PC-3 (cell line): ENCODE results near the gene SLC35A5.

Experiments
- EZH2phosphoT487 ChIP-seq: fragments of 300-600 bp; sonication (generic); IDR thresholded peaks from 2 replicates; pipeline ENCODE4 v1.6.1; 2018; ENCODE audit warnings: mild to moderate bottlenecking, antibody characterized with exemption, low read length, borderline replicate concordance
- TF ChIP-seq, protein P1 (sequence below): fragments of 300-600 bp; sonication (generic); conservative IDR thresholded peaks from 2 replicates; pipeline ENCODE4 v1.5.1; 2017; ENCODE audit warnings: antibody characterized with exemption, low read depth, mild to moderate bottlenecking, low read length

DNA sequence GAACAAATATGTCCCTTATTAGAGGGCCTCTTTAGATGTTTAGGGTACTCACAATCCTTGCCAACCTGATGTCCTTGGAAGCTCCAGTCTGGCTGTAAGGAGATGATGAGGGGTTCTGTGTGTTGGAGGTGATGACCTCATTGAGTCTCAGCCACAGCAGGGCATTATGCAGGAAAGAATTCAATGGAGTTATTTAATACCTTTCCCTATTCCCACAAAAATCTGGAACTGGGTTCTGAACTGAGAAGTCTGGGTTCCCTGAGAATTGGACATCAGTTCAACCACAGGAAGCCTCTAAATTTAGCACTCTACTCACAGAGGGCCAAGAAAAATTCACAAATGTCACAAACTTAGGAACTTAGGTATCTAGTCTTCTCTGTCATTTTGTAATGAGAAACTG, 36.9 kb downstream of the SLC35A5 start:
- TF ChIP-seq EZH2phosphoT487 = no peak
- TF ChIP-seq, protein P1, sequence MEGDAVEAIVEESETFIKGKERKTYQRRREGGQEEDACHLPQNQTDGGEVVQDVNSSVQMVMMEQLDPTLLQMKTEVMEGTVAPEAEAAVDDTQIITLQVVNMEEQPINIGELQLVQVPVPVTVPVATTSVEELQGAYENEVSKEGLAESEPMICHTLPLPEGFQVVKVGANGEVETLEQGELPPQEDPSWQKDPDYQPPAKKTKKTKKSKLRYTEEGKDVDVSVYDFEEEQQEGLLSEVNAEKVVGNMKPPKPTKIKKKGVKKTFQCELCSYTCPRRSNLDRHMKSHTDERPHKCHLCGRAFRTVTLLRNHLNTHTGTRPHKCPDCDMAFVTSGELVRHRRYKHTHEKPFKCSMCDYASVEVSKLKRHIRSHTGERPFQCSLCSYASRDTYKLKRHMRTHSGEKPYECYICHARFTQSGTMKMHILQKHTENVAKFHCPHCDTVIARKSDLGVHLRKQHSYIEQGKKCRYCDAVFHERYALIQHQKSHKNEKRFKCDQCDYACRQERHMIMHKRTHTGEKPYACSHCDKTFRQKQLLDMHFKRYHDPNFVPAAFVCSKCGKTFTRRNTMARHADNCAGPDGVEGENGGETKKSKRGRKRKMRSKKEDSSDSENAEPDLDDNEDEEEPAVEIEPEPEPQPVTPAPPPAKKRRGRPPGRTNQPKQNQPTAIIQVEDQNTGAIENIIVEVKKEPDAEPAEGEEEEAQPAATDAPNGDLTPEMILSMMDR = no peak
